Measurements from ENCODE around the gene AIF1L. TPM values are rescaled to one million over a fixed set of nuclear protein-coding genes. Genes with fewer than 3 reads are reported as not detected.

AIF1L gene
- total RNA-seq, 5 donors from 2014 or later (not counting 1 experiment from before 2014, with no cell fraction given): 0.37 to 0.67 (median 0.51) TPM; not detected in 2

DNA sequence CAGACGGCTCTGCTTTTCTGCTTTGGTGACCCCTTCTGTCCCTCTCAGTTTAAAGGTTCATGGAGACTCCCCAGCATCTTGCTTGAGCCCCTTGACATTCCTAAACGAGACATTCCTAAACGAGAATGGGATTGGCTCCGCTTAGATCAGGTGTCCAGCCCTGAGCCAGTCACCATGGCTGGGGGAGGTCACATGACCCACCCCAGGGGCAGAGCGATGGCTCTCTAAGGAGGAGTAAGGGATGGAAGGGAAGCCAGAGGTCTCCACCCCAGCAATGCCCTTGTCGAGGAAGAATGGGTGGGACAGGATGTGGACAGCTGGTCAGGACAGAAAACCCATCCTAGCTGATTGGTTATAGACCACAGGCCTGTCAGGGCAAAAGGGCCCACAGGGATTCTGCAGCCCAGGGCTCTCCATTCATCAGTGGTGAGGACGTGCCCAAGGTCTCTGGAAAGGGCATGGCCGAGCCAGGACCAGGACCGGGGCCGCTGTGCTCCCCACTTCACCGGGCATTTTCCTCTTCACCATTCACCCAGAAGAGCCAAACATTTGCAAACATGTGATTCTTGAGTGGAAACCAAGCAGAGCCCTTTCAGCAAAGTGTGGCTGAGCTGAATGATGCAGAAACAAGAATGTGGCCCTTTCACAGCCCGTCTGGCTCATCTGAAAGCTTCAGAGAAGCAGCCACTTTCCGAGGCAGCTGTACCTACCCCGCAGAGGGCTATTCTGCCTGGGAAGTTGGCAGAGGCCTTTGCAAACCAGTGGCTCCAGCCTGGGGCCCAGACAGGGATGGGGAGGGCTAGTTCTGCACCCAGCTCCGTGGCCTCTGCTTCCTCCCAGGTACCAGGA lies 19.8 kb upstream of the AIF1L start:
- Mint-ChIP-seq H3K27me3 (no peaks in the 10 kb centered on the region), H3K4me1 (no peaks in the 10 kb centered on the region), H3K4me3 (no peak overlapping the region), H3K27ac (no peak overlapping the region), H3K36me3 (no peaks in the 10 kb centered on the region), H3K9me3 (no peaks in the 10 kb centered on the region)
- DNase-seq (no peak), ATAC-seq (replicated peaks in 1 of 4) (no peak)
- no peaks in the 10 kb centered on the region for H3K9me3 ChIP-seq
- H3K4me3 ChIP-seq (ENCODE audit: control insufficient read depth in 1 of 2, extremely low read depth in 1 of 2, low read length in 1 of 2): no peak overlapping the region
- ChIA-PET CTCF (no interaction called here), POLR2A (no interaction called here)
- no peaks in the 10 kb centered on the region for H3K27me3 ChIP-seq (replicated peaks in 1 of 2; ENCODE audit: control insufficient read depth in 2 of 2, extremely low read depth in 1 of 2, insufficient read depth in 2 of 2, low read length in 1 of 2)
- H3K36me3 ChIP-seq (ENCODE audit: control insufficient read depth in 2 of 2, extremely low read depth in 1 of 2, insufficient read depth in 1 of 2, low read length in 1 of 2): no peaks in the 10 kb centered on the region
- H3K27ac ChIP-seq (ENCODE audit: low read length): no peak overlapping the region
- no peaks in the 10 kb centered on the region for H3K4me1 ChIP-seq (ENCODE audit: control insufficient read depth in 1 of 2, extremely low read depth in 1 of 2, insufficient read depth in 2 of 2, low read length in 2 of 2)
- 75% methylated on average over 11 of the region's 15 CpGs for WGBS (ENCODE audit: insufficient coverage)

DNA sequence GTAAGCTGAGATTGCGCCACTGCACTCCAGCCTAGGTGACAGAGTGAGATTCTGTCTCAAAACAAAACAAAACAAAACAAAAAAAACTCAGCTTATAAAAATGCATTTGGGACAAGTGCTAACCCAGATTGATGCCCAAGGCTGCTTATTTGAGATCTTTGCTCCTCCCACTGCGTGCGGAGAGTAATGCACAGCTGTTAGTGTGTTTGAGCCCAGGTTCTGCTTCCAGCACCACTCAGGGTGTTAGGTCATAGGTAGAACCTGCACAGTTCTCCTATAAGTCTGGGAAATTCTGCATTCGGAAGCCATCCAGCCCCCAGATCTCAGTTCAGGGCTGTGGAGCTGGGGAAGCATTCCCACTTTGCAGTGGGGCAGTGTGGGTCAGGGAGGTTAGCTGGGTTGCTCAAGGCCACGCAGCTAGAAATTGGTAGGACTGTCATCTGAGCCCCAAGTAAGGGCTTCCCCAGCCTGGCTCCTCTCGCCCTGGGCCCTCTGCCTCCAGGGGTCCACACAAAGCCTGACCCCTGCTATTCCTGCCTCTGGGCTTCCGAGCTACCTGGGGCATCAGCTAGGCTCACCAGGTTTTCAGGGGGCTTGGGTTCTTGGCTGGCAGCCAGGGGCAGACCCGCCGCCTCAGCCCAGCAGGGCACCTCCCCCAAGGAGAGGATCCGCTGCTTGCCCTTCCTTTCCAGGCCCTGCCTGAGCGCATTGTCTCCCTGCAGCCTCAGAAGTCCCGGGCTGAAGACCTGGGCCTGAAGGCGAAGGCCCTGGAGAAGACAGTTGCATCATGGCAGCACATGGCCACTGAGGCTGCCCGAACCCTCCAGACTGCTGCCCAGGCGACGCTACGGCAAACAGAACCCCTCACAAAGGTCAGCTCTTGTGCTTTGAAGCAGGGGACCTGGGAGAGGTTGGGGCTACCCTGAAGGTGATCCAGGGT lies 17.6 kb upstream of the AIF1L start:
- CTCF ChIA-PET: no interaction called here
- H3K27me3 Mint-ChIP-seq: no peaks in the 10 kb centered on the region
- Histone ChIP-seq H3K9me3 (no peaks in the 10 kb centered on the region), H3K36me3 (ENCODE audit: control insufficient read depth in 2 of 2, extremely low read depth in 1 of 2, insufficient read depth in 1 of 2, low read length in 1 of 2) (no peaks in the 10 kb centered on the region), H3K4me1 (ENCODE audit: control insufficient read depth in 1 of 2, extremely low read depth in 1 of 2, insufficient read depth in 2 of 2, low read length in 2 of 2) (no peaks in the 10 kb centered on the region), H3K27me3 (replicated peaks in 1 of 2; ENCODE audit: control insufficient read depth in 2 of 2, extremely low read depth in 1 of 2, insufficient read depth in 2 of 2, low read length in 1 of 2) (no peaks in the 10 kb centered on the region), H3K27ac (ENCODE audit: low read length) (no peak overlapping the region), H3K4me3 (ENCODE audit: control insufficient read depth in 1 of 2, extremely low read depth in 1 of 2, low read length in 1 of 2) (no peak overlapping the region)
- POLR2A ChIA-PET: no interaction called here
- H3K36me3 Mint-ChIP-seq: no peaks in the 10 kb centered on the region
- no peak overlapping the region for H3K27ac Mint-ChIP-seq
- ATAC-seq (replicated peaks in 1 of 4) (no peak), DNase-seq (no peak)
- WGBS (ENCODE audit: insufficient coverage): 85% methylated on average over 10 of the region's 17 CpGs
- no peaks in the 10 kb centered on the region for H3K4me1 Mint-ChIP-seq
- no peak overlapping the region for H3K4me3 Mint-ChIP-seq
- H3K9me3 Mint-ChIP-seq: no peaks in the 10 kb centered on the region

GRCh38 chr9:131080589-131080988 lies 15.7 kb upstream of the AIF1L start:
- no peaks in the 10 kb centered on the region for H3K36me3 Mint-ChIP-seq
- ChIA-PET CTCF (no interaction called here), POLR2A (no interaction called here)
- H3K27me3 Mint-ChIP-seq: peaks cover 0 to 3% of the 10 kb centered on the region in 2 donors
- peaks cover 0 to 4% of the 10 kb centered on the region in 2 experiments for H3K27me3 ChIP-seq (replicated peaks in 1 of 2; ENCODE audit: control insufficient read depth in 2 of 2, extremely low read depth in 1 of 2, insufficient read depth in 2 of 2, low read length in 1 of 2)
- no peaks in the 10 kb centered on the region for H3K9me3 Mint-ChIP-seq
- H3K4me1 ChIP-seq (ENCODE audit: control insufficient read depth in 1 of 2, extremely low read depth in 1 of 2, insufficient read depth in 2 of 2, low read length in 2 of 2): no peaks in the 10 kb centered on the region
- no peaks in the 10 kb centered on the region for H3K36me3 ChIP-seq (ENCODE audit: control insufficient read depth in 2 of 2, extremely low read depth in 1 of 2, insufficient read depth in 1 of 2, low read length in 1 of 2)
- no peaks in the 10 kb centered on the region for H3K9me3 ChIP-seq
- H3K4me3 ChIP-seq (ENCODE audit: control insufficient read depth in 1 of 2, extremely low read depth in 1 of 2, low read length in 1 of 2): no peak overlapping the region
- H3K27ac ChIP-seq (ENCODE audit: low read length): no peak overlapping the region
- no peak overlapping the region for H3K27ac Mint-ChIP-seq
- no peak overlapping the region for H3K4me3 Mint-ChIP-seq
- no peak for ATAC-seq (replicated peaks in 1 of 4)
- WGBS (ENCODE audit: insufficient coverage): 72% methylated on average over 5 of the region's 9 CpGs
- H3K4me1 Mint-ChIP-seq: no peaks in the 10 kb centered on the region
- no peak for DNase-seq

- Histone ChIP-seq H3K4me3 (ENCODE audit: control insufficient read depth in 1 of 2, extremely low read depth in 1 of 2, low read length in 1 of 2) (no peak overlapping the region), H3K4me1 (ENCODE audit: control insufficient read depth in 1 of 2, extremely low read depth in 1 of 2, insufficient read depth in 2 of 2, low read length in 2 of 2) (no peaks in the 10 kb centered on the region), H3K9me3 (no peaks in the 10 kb centered on the region), H3K36me3 (ENCODE audit: control insufficient read depth in 2 of 2, extremely low read depth in 1 of 2, insufficient read depth in 1 of 2, low read length in 1 of 2) (no peaks in the 10 kb centered on the region), H3K27ac (ENCODE audit: low read length) (no peak overlapping the region), H3K27me3 (replicated peaks in 1 of 2; ENCODE audit: control insufficient read depth in 2 of 2, extremely low read depth in 1 of 2, insufficient read depth in 2 of 2, low read length in 1 of 2) (peaks cover 0 to 8% of the 10 kb centered on the region in 2 experiments)
- Mint-ChIP-seq H3K27me3 (peaks cover 0 to 3% of the 10 kb centered on the region in 2 donors), H3K4me3 (no peak overlapping the region), H3K27ac (no peak overlapping the region), H3K9me3 (no peaks in the 10 kb centered on the region), H3K36me3 (no peaks in the 10 kb centered on the region), H3K4me1 (no peaks in the 10 kb centered on the region)
- ATAC-seq (replicated peaks in 1 of 4): no peak
- DNase-seq: no peak
- POLR2A ChIA-PET: no interaction called here
- WGBS (ENCODE audit: insufficient coverage): 92% methylated on average over 7 of the region's 9 CpGs
- CTCF ChIA-PET: no interaction called here
These were observed 14.5 kb upstream of the AIF1L start for GRCh38 chr9:131081868-131082267.

DNA sequence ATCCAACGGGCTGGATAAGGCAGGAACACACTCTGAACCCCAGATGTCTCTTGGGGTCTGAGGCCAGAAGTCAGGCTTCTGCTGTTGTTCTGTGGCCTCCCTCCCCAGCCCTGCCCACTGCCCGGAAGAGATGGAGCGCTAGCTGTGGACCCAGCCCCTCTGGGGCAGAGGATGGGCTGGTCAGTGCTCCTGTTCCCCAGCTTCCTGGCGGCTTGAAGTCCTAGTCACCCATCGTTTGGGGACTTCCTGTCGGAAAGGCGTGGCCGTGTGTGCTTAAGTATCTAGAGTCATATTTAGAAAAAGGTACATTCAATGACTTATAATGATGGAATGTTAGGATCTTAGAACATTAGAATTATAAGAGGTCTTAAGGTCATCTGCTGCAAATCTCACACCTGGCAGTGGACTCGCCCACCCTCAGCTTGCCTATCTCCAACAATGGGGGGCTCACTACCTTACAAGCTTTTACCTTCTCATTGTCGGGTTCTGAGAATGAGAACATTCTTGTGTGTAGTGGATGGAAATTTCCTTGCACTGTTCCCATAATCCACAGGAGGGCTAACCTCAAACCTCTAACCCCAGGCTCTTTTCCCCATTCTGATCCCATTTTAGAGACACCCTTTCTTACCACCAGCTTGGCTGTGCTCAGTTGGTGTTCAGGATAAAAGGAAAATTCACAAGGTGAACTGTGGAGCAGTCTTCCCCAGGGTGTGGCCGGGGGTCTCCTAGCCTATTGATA lies 13.4 kb upstream of the AIF1L start:
- H3K36me3 ChIP-seq (ENCODE audit: control insufficient read depth in 2 of 2, extremely low read depth in 1 of 2, insufficient read depth in 1 of 2, low read length in 1 of 2): no peaks in the 10 kb centered on the region
- no peak for DNase-seq
- H3K4me1 Mint-ChIP-seq: no peaks in the 10 kb centered on the region
- no peak overlapping the region for H3K4me3 Mint-ChIP-seq
- H3K9me3 ChIP-seq: no peaks in the 10 kb centered on the region
- no peaks in the 10 kb centered on the region for H3K36me3 Mint-ChIP-seq
- ChIA-PET CTCF (no interaction called here), POLR2A (no interaction called here)
- H3K4me3 ChIP-seq (ENCODE audit: control insufficient read depth in 1 of 2, extremely low read depth in 1 of 2, low read length in 1 of 2): no peak overlapping the region
- H3K27ac ChIP-seq (ENCODE audit: low read length): no peak overlapping the region
- ATAC-seq (replicated peaks in 1 of 4): no peak
- H3K4me1 ChIP-seq (ENCODE audit: control insufficient read depth in 1 of 2, extremely low read depth in 1 of 2, insufficient read depth in 2 of 2, low read length in 2 of 2): no peaks in the 10 kb centered on the region
- no peak overlapping the region for H3K27ac Mint-ChIP-seq
- WGBS (ENCODE audit: insufficient coverage): 63% methylated on average over 8 of the region's 11 CpGs
- H3K9me3 Mint-ChIP-seq: no peaks in the 10 kb centered on the region
- peaks cover 0 to 17% of the 10 kb centered on the region in 2 experiments for H3K27me3 ChIP-seq (replicated peaks in 1 of 2; ENCODE audit: control insufficient read depth in 2 of 2, extremely low read depth in 1 of 2, insufficient read depth in 2 of 2, low read length in 1 of 2)
- H3K27me3 Mint-ChIP-seq: peaks cover 0 to 3% of the 10 kb centered on the region in 2 donors

DNA sequence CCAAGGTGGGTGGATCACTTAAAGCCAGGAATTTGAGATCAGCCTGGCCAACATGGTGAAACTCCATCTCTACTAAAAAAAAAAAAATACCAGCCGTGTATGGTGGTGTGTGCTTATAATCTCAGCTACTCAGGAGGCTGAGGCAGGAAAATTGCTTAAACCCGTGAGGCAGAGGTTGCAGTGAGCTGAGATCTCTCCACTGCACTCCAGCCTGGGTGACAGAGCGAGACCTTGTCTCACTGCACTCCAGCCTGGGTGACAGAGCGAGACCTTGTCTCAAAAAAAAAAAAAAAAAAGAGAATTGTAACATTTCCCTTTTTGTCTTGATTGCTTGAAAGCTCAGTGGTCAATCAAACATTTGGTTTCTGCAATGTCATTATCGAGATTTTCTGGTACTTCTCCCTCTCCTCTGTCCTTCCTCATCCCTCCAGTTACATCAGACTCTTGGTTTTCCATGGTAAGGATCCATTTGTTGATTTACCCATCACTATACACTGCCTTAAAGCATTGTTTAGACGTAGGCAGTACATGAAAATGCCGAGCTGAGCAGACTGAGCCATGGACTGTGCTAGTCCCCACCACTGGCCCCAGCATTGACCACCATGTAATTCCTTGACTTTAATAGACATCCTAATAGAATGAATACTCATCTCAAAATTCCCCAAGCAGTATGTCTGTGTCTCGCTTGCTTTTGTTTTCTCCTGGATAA lies 11.5 kb upstream of the AIF1L start:
- Histone ChIP-seq H3K4me3 (ENCODE audit: control insufficient read depth in 1 of 2, extremely low read depth in 1 of 2, low read length in 1 of 2) (no peak overlapping the region), H3K4me1 (ENCODE audit: control insufficient read depth in 1 of 2, extremely low read depth in 1 of 2, insufficient read depth in 2 of 2, low read length in 2 of 2) (no peaks in the 10 kb centered on the region), H3K27ac (ENCODE audit: low read length) (no peak overlapping the region), H3K36me3 (ENCODE audit: control insufficient read depth in 2 of 2, extremely low read depth in 1 of 2, insufficient read depth in 1 of 2, low read length in 1 of 2) (no peaks in the 10 kb centered on the region), H3K27me3 (replicated peaks in 1 of 2; ENCODE audit: control insufficient read depth in 2 of 2, extremely low read depth in 1 of 2, insufficient read depth in 2 of 2, low read length in 1 of 2) (peaks cover 0 to 17% of the 10 kb centered on the region in 2 experiments), H3K9me3 (no peaks in the 10 kb centered on the region)
- Mint-ChIP-seq H3K27ac (no peak overlapping the region), H3K27me3 (peaks cover 0 to 3% of the 10 kb centered on the region in 2 donors), H3K9me3 (no peaks in the 10 kb centered on the region), H3K4me3 (no peak overlapping the region), H3K4me1 (no peaks in the 10 kb centered on the region), H3K36me3 (no peaks in the 10 kb centered on the region)
- POLR2A ChIA-PET: interaction anchor here in 1 of 2 donors (0.6 kb wide), 1 partner anchor 627 kb away, joined by 3 read pairs; no protein-coding TSS in a partner anchor
- ATAC-seq (replicated peaks in 1 of 4) (no peak), DNase-seq (no peak)
- CTCF ChIA-PET: no interaction called here
- 65% methylated on average over 6 of the region's 8 CpGs for WGBS (ENCODE audit: insufficient coverage)

Data from T-cell (primary cell).